Islet of Langerhans (tissue), 1 donor: Measurements from ENCODE around the gene PSMD8.
"Not testable (repeated sequence)": the region's sequence is repeated elsewhere in the genome, so short reads cannot be mapped to it uniquely, and the experiment has no call there.

ENCODE experiments used
- FAIRE-seq: peaks from one replicate; lab custom pipeline; 2011; peaks lifted over from hg19 to GRCh38; lab: Jason Lieb, UNC

PSMD8 gene

GRCh38 chr19:38362076-38362945 lies 12.1 kb upstream of the PSMD8 start:
- no peak for FAIRE-seq

DNA sequence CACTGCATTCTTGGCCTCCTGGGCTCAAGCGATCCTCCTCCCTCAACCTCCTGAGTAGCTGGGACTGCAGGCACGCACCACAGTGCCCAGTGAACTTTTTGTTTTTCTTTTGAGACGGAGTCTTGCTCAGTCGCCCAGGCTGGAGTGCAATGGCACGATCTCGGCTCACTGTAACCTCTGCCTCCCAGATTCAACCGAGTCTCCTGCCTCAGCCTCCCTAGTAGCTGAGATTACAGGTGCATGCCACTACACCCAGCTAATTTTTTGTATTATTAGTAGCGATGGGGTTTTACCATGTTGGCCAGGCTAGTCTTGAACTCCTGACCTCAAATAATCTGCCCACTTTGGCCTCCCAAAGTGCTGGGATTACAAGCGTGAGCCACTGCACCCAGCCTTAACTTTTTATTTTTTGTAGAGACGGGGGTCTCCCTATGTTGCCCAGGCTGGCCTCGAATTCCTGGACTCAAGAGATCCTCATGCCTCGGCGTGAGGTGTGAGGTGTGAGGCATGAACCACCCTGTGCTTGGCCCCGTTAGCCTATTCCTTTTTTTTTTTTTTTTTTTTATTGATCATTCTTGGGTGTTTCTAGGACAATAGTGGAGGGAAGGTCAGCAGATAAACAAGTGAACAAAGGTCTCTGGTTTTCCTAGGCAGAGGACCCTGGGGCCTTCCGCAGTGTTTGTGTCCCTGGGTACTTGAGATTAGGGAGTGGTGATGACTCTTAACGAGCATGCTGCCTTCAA lies 11.3 kb upstream of the PSMD8 start:
- FAIRE-seq: not testable (repeated sequence)

- no peak for FAIRE-seq
These were observed 7.3 kb upstream of the PSMD8 start for GRCh38 chr19:38367041-38367440.

DNA sequence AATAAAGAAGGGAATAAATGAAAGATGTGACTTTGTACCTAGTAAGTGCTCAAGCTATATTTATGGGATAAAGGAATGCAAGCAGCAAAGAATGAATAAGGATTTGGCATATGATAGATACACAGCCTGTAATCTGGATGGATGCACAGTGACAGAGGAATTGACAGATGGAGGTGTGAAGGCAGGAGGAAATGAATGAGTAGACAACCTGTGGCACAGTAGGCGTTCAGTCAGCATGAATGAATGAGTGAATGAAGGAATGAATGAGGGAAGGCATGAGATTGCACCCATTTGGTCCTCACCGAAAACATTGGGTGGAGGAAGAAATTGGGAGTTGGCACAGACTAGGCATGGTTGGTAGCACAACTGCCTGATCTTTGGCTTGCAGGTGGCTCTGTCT lies 4.8 kb upstream of the PSMD8 start:
- no peak for FAIRE-seq

DNA sequence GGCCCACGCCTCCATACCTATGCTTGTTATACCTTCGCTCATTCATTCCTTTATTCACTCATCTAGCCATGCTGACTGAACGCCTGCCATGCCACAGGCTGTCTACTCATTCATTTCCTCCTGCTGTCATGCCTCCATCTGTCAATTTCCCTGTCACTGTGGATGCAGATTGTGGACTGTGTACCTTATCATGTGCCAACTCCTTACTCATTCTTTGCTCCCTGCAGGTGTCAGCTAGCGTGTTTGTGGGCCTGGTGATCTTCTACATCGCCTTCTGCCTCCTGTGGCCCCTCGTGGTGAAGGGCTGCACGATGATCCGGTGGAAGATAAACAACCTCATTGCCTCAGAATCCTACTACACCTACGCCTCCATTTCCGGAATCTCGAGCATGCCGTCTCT lies 4.1 kb upstream of the PSMD8 start:
- no peak for FAIRE-seq

DNA sequence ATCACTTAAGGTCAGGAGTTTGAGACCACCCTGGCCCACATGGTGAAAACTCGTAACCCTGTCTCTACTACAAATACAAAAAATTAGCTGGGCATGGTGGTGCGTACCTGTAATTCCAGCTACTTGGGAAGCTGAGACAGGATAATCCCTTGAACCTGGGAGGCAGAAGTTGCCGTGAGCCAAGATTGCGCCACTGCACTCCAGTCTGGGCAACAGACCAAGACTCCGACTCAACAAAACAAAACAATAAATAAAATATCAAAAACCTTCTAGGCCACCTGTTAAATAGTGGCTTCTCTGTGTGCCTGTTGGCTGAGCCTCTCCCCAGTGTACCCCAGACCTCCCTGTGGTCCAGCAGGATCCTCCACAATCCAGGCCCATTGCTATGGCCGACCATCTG lies 3.3 kb upstream of the PSMD8 start:
- FAIRE-seq: no peak

- no peak for FAIRE-seq
These were observed 452 bp upstream of the PSMD8 start for GRCh38 chr19:38373907-38374331.

GRCh38 chr19:38375098-38375493 lies 725 bp downstream of the PSMD8 start:
- FAIRE-seq: no peak

DNA sequence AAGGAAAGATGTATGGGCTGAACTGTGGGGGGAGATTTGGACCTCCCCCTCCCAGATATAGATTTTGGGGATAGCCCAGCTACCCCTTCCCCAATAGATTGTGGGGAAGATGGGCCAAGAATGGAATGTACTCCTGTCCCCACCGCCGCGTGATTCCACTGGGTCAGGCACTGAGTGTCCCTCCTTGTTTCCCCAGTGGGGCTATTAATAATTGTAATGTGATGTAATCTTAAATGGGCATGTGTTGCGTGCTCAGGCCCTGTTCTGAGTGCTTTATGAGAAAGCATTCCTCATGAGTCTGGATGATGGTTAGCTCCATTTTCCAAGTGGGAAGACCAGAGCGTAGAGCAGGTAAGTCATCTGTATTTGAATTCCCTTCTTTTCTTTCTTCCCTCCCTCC lies 1.4 kb downstream of the PSMD8 start:
- FAIRE-seq: no peak

GRCh38 chr19:38376576-38376975 lies 2.2 kb downstream of the PSMD8 start:
- FAIRE-seq: no peak

GRCh38 chr19:38377052-38377451 lies 2.7 kb downstream of the PSMD8 start:
- no peak for FAIRE-seq

DNA sequence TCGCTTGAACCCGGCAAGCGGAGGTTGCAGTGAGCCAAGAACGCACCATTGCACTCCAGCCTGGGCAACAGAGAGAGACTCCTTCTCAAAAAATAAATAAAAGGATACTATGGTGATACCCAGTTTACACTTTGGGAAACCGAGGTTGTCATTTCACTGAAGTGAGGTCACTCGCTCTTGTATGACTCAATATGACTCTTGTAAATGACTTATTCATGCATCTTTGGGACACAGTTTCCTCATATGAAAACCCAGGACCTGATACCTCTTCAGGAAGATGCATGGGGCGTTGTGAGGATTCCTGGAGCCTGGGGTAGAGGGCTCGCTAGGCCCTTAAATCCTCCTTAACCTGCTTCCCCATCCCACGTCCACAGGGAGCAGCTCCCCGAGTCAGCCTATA lies 4.5 kb downstream of the PSMD8 start:
- FAIRE-seq: no peak

DNA sequence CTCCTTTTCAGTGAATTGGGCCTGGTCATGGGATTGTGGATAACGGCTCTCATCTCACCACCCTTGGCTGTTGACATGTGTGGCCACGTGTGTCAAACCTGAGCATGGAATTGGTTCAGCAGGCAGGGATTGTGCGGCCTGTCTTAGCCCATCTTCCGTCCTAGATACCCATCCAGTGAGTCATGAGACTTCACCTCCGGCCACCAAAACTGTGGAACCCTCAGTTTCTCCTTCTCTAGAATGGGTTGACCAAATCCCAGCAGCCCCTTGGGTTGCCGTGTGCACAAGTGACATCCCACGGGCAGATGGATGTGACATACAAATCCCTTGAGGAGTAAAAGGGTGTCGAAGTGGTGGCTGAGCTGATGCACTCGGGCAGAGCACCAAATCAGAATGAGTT lies 6.8 kb downstream of the PSMD8 start:
- FAIRE-seq: no peak

DNA sequence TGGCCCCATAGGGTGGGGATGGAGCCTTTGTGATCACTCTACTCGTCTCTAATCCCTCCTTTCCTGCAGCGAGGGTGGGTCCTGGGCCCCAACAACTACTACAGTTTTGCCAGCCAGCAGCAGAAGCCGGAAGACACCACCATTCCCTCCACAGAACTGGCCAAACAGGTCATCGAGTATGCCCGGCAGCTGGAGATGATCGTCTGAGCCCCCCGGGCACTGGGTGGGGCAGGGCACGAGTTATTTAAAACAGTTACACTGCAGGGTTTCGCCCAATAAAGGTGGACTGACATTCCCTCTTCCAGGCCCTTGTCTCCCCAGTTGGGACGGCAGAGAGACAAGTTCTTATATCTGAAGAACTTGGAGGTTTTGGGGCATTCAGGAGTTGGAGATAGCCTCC lies 8.8 kb downstream of the PSMD8 start:
- FAIRE-seq: no peak

DNA sequence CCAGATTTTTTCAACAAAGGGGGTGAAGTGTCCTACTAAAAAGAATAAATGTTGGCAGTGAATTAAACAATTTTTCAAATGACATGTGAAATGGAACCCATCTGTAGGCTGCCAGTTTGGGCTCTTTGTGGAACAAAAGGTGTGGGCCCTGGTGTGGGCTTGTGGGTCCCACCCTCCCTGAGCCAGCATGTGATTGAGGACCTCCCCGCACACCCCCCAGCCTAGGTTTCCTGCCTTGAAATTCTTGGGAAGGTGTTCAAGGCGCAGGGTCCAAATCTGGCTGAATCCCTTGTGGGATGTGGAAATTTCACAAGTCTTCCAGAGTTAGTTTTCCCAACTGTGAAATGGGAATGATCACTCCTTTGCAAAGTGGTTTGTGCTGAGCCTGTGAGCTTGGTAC lies 9.4 kb downstream of the PSMD8 start:
- no peak for FAIRE-seq

DNA sequence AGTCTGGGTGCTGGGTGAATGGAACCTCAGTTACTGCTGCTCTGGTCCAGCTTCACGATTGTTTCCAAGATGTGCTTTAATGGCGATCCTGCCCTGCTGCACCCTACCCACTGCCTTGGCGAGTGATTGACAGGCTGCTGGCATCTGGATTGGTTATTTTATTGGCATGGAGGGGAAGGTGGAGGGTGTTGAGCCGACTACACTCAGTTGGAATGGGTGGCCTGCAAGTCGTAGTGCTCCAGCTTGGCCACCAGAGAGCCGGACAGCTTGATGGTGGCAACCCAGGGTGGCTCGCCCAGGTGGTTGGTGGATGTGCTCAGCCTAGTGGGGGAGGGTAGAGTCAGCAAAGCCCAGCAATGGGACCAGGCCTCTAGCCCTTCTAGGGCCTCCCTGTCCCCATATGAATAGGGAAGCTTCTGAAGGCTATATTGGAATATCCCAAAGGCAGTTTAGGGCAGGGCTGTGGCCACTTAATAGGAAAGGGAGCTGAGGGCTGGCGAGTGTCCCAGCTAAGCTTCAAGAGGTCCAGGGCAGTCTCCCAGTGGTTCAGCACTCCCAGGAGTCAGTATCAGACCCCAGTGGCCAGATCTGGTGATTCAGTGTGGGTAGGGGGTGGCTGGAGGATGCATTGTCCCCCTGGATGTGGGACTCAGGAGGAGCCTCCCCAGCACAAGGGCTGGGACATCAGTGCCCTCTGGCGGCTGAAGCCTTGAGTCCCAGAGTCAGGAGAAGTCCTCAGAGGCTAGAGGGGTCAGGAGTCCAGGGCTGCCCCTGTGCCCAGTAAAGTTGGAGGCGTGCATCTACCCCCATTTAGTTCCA lies 10.0 kb downstream of the PSMD8 start:
- FAIRE-seq: no peak

DNA sequence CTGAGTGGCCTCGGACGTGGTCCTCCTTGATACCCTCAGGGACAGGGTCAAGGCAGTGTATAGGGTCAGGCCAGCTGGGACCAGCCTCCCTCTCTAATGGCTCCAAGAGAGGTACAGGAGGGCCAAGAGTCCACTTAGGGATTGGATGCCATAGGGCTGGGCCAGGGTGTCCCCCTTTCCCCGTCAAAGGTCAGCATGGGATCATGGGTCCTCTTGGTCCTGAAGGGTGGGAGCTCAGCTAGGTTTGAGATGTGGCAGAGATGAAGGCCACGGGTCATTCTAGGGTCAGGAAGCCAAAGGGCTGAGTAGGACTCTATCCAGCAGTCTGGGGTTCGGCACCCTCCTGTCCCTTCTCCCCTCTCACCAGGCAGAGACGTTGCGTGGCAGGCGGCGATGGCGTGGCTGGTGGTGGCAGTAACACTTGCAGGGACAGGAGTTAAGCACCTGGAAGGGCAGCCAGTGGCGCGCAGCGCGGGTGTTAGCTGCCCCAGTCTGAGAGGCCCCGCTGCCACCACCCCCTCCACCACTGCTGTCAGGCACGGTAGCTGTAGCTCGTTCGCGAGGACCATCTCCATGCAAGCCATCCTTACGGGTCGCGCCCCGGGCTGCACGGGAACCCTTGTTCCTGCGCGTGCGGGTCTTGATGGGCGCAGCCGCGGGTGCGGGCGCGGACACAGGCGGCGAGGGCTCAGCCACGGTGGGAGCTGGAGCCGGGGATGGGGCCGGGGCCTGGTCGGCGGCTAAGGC lies 10.9 kb downstream of the PSMD8 start:
- FAIRE-seq: no peak

- FAIRE-seq: no peak
These were observed 11.5 kb downstream of the PSMD8 start for GRCh38 chr19:38385804-38386257.

DNA sequence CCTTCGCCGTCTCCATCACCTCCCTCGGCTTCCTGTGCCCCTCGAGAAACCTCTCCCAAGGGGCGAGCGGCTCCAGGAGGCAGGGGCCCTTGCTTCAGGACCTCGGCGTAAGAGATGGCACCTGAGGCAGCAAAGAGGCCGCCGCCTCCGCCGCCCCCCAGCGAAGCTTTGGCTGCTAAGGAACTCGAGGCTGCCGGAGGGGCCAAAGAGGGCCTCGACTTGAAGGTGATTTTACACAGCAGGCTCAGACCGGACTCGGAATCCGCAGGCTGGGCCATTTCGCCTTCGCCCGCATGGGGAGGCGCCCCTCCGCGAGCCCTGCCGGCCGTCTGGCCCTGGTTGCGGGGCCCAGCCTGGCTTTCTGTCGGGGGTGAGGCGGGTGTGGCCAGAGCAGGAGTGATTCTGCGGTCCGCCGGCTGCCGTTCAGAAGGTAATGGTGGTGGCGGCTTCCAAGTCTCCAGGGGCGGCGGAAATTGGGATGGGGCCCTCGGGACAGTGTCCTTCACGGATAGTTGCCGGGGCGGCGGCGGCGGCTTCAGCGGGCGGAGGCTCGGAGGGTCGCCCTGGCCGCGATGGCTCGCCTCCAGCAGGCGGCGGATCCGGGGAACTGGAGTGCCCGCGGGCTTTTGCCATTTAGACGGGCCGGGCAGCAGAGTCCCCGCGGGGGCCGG lies 12.1 kb downstream of the PSMD8 start:
- no peak for FAIRE-seq

GRCh38 chr19:38386971-38387549 lies 12.7 kb downstream of the PSMD8 start:
- no peak for FAIRE-seq
